H1 (cell line): ENCODE measurements around the gene FOSL2. TPM values are rescaled to one million over a fixed set of nuclear protein-coding genes. Genes with fewer than 3 reads are reported as not detected.

Experiments
- ATF3 ChIP-seq: IDR thresholded peaks from 2 replicates; pipeline ENCODE4 v1.6.1; 2011; ENCODE audit warnings: low read depth, mild to moderate bottlenecking, low read length; ENCODE audit not compliant: insufficient read depth
- EGR1 ChIP-seq: IDR thresholded peaks from 2 replicates; pipeline ENCODE4 v1.6.1; 2011; ENCODE audit warnings: low read depth, low read length, borderline replicate concordance
- SAP30 ChIP-seq: fragments of 300-600 bp; sonication (generic); IDR thresholded peaks from 2 replicates; pipeline ENCODE4 v1.7.1; 2012; ENCODE audit warnings: low read length, moderate library complexity, mild to moderate bottlenecking, inconsistent platforms; ENCODE audit not compliant: insufficient read depth, insufficient replicate concordance
- SIX5 ChIP-seq: IDR thresholded peaks from 2 replicates; pipeline ENCODE4 v1.6.1; 2011; ENCODE audit warnings: mild to moderate bottlenecking, low read depth, low read length
- polyA plus RNA-seq, 7 experiments: library from polyadenylated mRNA; depleted of rRNA in 3 of 7; stranded (reverse) in 5 of 7; unstranded in 2 of 7; fragments of >200 nt in 5 of 7; fragments of 200-250 nt in 2 of 7; gene quantifications; 1 replicate in 5 of 7; 2 replicates in 1 of 7; 4 replicates in 1 of 7; pipeline versions ENCODE4 v1.2.1 to v1.2.3, GENCODE V29; 2011 to 2013; ENCODE audit warnings: missing spikeins in 2 of 7, mixed read lengths in 2 of 7
- total RNA-seq: library from RNA; stranded (reverse); fragmentation: NEBNext Ultra II Directional; extraction: Animal tissue kit (Norgen Biotek cat#: 25700); gene quantifications from 2 replicates; pipeline ENCODE4 v1.2.1, GENCODE V29; 2021
- TF ChIP-seq, protein P1 (sequence below), 3 experiments: IDR thresholded peaks; 1 replicate in 2 of 3; 2 replicates in 1 of 3; pipeline versions ENCODE4 v1.5.1 to v1.6.1; 2011; ENCODE audit warnings: low read length in 3 of 3, mild to moderate bottlenecking in 3 of 3, inconsistent platforms in 2 of 3, low read depth in 1 of 3, moderate library complexity in 1 of 3; ENCODE audit not compliant: insufficient read depth in 1 of 3; ENCODE audit errors: control extremely low read depth in 1 of 3
- TF ChIP-seq, protein P2 (sequence below): fragments of 300-600 bp; sonication (generic); IDR thresholded peaks from 2 replicates; pipeline ENCODE4 v1.7.1; 2012; ENCODE audit warnings: low read length, moderate library complexity, mild to moderate bottlenecking, inconsistent platforms; ENCODE audit not compliant: insufficient replicate concordance

FOSL2 gene
- total and polyA plus RNA-seq, 2 of the 8 experiments (the other 6 are each of a cell fraction or from before 2014, with no cell fraction given) = 1.5 to 4.5 TPM

DNA sequence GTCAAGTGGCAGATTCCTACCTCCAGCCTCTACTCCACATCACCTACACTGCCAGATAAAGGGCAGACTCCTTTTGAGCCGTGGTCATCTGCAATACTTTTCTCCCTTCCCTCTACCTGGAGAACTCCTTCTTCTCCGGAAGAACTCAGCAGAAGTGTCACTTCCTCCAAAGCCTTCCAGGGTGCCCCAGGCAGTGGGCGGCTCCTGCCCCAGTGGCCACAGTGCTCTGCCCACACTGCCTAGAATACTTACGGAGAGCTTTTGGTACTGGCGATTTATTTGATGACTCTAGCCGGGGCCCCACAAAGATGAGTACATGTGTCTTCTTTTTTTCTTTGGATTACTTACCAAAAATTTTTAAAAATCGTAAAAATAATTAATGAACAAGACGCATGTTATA is 39.7 kb downstream of the FOSL2 start (continued):
- no peak for TF ChIP-seq EGR1
- TF ChIP-seq, protein P1, sequence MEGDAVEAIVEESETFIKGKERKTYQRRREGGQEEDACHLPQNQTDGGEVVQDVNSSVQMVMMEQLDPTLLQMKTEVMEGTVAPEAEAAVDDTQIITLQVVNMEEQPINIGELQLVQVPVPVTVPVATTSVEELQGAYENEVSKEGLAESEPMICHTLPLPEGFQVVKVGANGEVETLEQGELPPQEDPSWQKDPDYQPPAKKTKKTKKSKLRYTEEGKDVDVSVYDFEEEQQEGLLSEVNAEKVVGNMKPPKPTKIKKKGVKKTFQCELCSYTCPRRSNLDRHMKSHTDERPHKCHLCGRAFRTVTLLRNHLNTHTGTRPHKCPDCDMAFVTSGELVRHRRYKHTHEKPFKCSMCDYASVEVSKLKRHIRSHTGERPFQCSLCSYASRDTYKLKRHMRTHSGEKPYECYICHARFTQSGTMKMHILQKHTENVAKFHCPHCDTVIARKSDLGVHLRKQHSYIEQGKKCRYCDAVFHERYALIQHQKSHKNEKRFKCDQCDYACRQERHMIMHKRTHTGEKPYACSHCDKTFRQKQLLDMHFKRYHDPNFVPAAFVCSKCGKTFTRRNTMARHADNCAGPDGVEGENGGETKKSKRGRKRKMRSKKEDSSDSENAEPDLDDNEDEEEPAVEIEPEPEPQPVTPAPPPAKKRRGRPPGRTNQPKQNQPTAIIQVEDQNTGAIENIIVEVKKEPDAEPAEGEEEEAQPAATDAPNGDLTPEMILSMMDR (IDR thresholded peaks at IDR 0.05; ENCODE audit: control extremely low read depth in 1 of 3, insufficient read depth in 1 of 3, low read depth in 1 of 3, low read length in 3 of 3) = no peak
- TF ChIP-seq, protein P2, sequence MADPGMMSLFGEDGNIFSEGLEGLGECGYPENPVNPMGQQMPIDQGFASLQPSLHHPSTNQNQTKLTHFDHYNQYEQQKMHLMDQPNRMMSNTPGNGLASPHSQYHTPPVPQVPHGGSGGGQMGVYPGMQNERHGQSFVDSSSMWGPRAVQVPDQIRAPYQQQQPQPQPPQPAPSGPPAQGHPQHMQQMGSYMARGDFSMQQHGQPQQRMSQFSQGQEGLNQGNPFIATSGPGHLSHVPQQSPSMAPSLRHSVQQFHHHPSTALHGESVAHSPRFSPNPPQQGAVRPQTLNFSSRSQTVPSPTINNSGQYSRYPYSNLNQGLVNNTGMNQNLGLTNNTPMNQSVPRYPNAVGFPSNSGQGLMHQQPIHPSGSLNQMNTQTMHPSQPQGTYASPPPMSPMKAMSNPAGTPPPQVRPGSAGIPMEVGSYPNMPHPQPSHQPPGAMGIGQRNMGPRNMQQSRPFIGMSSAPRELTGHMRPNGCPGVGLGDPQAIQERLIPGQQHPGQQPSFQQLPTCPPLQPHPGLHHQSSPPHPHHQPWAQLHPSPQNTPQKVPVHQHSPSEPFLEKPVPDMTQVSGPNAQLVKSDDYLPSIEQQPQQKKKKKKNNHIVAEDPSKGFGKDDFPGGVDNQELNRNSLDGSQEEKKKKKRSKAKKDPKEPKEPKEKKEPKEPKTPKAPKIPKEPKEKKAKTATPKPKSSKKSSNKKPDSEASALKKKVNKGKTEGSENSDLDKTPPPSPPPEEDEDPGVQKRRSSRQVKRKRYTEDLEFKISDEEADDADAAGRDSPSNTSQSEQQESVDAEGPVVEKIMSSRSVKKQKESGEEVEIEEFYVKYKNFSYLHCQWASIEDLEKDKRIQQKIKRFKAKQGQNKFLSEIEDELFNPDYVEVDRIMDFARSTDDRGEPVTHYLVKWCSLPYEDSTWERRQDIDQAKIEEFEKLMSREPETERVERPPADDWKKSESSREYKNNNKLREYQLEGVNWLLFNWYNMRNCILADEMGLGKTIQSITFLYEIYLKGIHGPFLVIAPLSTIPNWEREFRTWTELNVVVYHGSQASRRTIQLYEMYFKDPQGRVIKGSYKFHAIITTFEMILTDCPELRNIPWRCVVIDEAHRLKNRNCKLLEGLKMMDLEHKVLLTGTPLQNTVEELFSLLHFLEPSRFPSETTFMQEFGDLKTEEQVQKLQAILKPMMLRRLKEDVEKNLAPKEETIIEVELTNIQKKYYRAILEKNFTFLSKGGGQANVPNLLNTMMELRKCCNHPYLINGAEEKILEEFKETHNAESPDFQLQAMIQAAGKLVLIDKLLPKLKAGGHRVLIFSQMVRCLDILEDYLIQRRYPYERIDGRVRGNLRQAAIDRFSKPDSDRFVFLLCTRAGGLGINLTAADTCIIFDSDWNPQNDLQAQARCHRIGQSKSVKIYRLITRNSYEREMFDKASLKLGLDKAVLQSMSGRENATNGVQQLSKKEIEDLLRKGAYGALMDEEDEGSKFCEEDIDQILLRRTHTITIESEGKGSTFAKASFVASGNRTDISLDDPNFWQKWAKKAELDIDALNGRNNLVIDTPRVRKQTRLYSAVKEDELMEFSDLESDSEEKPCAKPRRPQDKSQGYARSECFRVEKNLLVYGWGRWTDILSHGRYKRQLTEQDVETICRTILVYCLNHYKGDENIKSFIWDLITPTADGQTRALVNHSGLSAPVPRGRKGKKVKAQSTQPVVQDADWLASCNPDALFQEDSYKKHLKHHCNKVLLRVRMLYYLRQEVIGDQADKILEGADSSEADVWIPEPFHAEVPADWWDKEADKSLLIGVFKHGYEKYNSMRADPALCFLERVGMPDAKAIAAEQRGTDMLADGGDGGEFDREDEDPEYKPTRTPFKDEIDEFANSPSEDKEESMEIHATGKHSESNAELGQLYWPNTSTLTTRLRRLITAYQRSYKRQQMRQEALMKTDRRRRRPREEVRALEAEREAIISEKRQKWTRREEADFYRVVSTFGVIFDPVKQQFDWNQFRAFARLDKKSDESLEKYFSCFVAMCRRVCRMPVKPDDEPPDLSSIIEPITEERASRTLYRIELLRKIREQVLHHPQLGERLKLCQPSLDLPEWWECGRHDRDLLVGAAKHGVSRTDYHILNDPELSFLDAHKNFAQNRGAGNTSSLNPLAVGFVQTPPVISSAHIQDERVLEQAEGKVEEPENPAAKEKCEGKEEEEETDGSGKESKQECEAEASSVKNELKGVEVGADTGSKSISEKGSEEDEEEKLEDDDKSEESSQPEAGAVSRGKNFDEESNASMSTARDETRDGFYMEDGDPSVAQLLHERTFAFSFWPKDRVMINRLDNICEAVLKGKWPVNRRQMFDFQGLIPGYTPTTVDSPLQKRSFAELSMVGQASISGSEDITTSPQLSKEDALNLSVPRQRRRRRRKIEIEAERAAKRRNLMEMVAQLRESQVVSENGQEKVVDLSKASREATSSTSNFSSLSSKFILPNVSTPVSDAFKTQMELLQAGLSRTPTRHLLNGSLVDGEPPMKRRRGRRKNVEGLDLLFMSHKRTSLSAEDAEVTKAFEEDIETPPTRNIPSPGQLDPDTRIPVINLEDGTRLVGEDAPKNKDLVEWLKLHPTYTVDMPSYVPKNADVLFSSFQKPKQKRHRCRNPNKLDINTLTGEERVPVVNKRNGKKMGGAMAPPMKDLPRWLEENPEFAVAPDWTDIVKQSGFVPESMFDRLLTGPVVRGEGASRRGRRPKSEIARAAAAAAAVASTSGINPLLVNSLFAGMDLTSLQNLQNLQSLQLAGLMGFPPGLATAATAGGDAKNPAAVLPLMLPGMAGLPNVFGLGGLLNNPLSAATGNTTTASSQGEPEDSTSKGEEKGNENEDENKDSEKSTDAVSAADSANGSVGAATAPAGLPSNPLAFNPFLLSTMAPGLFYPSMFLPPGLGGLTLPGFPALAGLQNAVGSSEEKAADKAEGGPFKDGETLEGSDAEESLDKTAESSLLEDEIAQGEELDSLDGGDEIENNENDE = no peak
- no peak for TF ChIP-seq SIX5
- no peak for TF ChIP-seq SAP30
- TF ChIP-seq ATF3 = no peak
